Neutrophil (primary cell): ENCODE measurements around the gene MTMR12.

Experiments
- H3K27ac ChIP-seq: fragments of 200-600 bp; sonication (generic); 2 replicates; pipeline ENCODE4 v1.5.1; 2016; ENCODE audit warnings: mild to moderate bottlenecking, moderate library complexity
- H3K27me3 ChIP-seq: fragments of 200-600 bp; sonication (generic); 2 replicates; pipeline ENCODE4 v1.6.0; 2016; ENCODE audit warnings: mild to moderate bottlenecking
- H3K36me3 ChIP-seq: fragments of 200-600 bp; sonication (generic); 2 replicates; pipeline ENCODE4 v1.5.1; 2017
- H3K4me1 ChIP-seq, 2 experiments: fragments of 200-600 bp in 1 of 2; sonication (generic) in 1 of 2; 1 replicate in 1 of 2; 2 replicates in 1 of 2; pipeline versions ENCODE4 v1.5.1 to v1.6.1; 2013 to 2016; ENCODE audit warnings: low read depth in 1 of 2, low read length in 1 of 2, mild to moderate bottlenecking in 1 of 2, moderate library complexity in 1 of 2; ENCODE audit not compliant: control insufficient read depth in 1 of 2, insufficient read depth in 1 of 2
- H3K4me3 ChIP-seq, 2 experiments: fragments of 200-600 bp in 1 of 2; sonication (generic) in 1 of 2; 1 replicate in 1 of 2; 2 replicates in 1 of 2; pipeline ENCODE4 v1.5.1; 2013 to 2016; ENCODE audit warnings: low read depth in 1 of 2, low read length in 1 of 2, mild to moderate bottlenecking in 1 of 2, moderate library complexity in 1 of 2
- H3K9me3 ChIP-seq: fragments of 200-600 bp; sonication (generic); 2 replicates; pipeline ENCODE4 v1.5.1; 2016
- CTCF ChIP-seq: fragments of 200-600 bp; sonication (generic); IDR thresholded peaks from 2 replicates; pipeline ENCODE4 v1.5.1; 2016; ENCODE audit warnings: antibody characterized with exemption

The MTMR12 gene

GRCh38 chr5:32303755-32304120, 9.0 kb downstream of the MTMR12 start:
- Histone ChIP-seq H3K36me3 (no peaks in the 10 kb centered on the region), H3K4me1 (no peaks in the 10 kb centered on the region), H3K4me3 (no peak overlapping the region), H3K27me3 (peaks cover 2% of the 10 kb centered on the region), H3K9me3 (no peaks in the 10 kb centered on the region), H3K27ac (no peak overlapping the region)
- TF ChIP-seq CTCF, result no peak

GRCh38 chr5:32302835-32303754, 9.6 kb downstream of the MTMR12 start:
- no peaks in the 10 kb centered on the region for H3K4me1 ChIP-seq
- no peaks in the 10 kb centered on the region for H3K36me3 ChIP-seq
- no peak overlapping the region for H3K27ac ChIP-seq
- no peaks in the 10 kb centered on the region for H3K27me3 ChIP-seq
- no peak for TF ChIP-seq CTCF
- H3K4me3 ChIP-seq, result no peak overlapping the region
- no peaks in the 10 kb centered on the region for H3K9me3 ChIP-seq

- Histone ChIP-seq H3K27ac (no peak overlapping the region), H3K4me1 (no peaks in the 10 kb centered on the region), H3K4me3 (no peak overlapping the region), H3K36me3 (no peaks in the 10 kb centered on the region), H3K27me3 (no peaks in the 10 kb centered on the region), H3K9me3 (no peaks in the 10 kb centered on the region)
- no peak for TF ChIP-seq CTCF
Observed at GRCh38 chr5:32301891-32302290, 10.8 kb downstream of the MTMR12 start.

GRCh38 chr5:32299059-32299677, 13.6 kb downstream of the MTMR12 start:
- no peaks in the 10 kb centered on the region for H3K27me3 ChIP-seq
- H3K27ac ChIP-seq, result no peak overlapping the region
- H3K36me3 ChIP-seq, result no peaks in the 10 kb centered on the region
- no peak for TF ChIP-seq CTCF
- no peaks in the 10 kb centered on the region for H3K9me3 ChIP-seq
- no peaks in the 10 kb centered on the region for H3K4me1 ChIP-seq
- no peak overlapping the region for H3K4me3 ChIP-seq

- Histone ChIP-seq H3K27me3 (no peaks in the 10 kb centered on the region), H3K36me3 (no peaks in the 10 kb centered on the region), H3K27ac (no peak overlapping the region), H3K4me3 (no peak overlapping the region), H3K4me1 (no peaks in the 10 kb centered on the region), H3K9me3 (no peaks in the 10 kb centered on the region)
- TF ChIP-seq CTCF, result no peak
Observed at GRCh38 chr5:32298059-32298415, 14.7 kb downstream of the MTMR12 start.
